ENCODE data around the gene CALB2. TPM values are rescaled to one million over a fixed set of nuclear protein-coding genes. Genes with fewer than 3 reads are reported as not detected.

Gene CALB2
- total RNA-seq, 1 experiment from 2014 or later: not detected

DNA sequence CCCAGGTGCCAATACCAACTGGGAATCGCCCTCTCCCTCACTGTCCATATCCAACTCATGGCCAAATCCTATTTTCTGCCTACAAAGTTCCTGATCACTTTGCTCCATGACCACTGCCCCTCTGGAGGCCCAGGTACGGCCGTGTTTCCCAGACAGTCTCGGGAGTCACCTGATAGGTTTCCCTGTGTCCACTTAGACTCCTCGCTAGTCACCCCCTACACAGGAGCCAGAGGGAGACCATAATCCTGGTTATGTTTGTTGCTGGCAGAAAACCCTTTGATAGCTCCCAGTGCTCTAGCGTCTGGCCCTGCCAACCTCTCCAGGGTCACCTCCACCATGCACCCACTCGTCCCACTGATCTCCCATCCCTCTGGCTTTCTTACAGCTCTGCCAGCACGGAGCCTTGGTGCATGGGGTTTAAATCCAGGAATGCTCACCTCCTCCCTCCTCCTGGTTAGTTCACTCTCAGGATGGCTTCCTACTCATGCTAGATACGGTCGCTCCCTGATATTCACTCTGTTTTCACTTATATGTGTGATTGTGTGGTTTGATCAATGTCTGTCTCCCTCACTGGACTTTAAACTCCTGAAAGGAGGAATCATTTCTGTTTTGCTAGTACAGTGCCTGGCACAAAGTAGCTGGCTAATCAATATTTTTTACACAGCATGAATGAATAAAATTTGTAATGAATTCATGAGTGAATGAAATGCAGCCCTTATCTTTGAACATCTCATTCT is 7.5 kb upstream of the CALB2 start:
- Histone ChIP-seq H3K27ac (ENCODE audit: low read depth, low read length, poor library complexity, severe bottlenecking) (no peak overlapping the region), H3K4me3 (ENCODE audit: low read depth, low read length, poor library complexity, severe bottlenecking) (no peak overlapping the region), H3K9me3 (ENCODE audit: low read depth, low read length, poor library complexity, severe bottlenecking) (no peaks in the 10 kb centered on the region), H3K4me1 (ENCODE audit: insufficient read depth, low read length, poor library complexity, severe bottlenecking) (no peaks in the 10 kb centered on the region), H3K27me3 (replicated peaks; ENCODE audit: insufficient read depth, low read depth, low read length, poor library complexity) (peaks cover 71% of the 10 kb centered on the region), H3K36me3 (ENCODE audit: insufficient read depth, low read length, poor library complexity, severe bottlenecking) (no peaks in the 10 kb centered on the region)
- BruUV-seq (replicated peaks): no TSS peak
- TF ChIP-seq, protein P1, sequence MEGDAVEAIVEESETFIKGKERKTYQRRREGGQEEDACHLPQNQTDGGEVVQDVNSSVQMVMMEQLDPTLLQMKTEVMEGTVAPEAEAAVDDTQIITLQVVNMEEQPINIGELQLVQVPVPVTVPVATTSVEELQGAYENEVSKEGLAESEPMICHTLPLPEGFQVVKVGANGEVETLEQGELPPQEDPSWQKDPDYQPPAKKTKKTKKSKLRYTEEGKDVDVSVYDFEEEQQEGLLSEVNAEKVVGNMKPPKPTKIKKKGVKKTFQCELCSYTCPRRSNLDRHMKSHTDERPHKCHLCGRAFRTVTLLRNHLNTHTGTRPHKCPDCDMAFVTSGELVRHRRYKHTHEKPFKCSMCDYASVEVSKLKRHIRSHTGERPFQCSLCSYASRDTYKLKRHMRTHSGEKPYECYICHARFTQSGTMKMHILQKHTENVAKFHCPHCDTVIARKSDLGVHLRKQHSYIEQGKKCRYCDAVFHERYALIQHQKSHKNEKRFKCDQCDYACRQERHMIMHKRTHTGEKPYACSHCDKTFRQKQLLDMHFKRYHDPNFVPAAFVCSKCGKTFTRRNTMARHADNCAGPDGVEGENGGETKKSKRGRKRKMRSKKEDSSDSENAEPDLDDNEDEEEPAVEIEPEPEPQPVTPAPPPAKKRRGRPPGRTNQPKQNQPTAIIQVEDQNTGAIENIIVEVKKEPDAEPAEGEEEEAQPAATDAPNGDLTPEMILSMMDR (conservative IDR thresholded peaks at IDR 0.05; ENCODE audit: low read depth, low read length): no peak
- TF ChIP-seq EZH2 (IDR thresholded peaks at IDR 0.05; ENCODE audit: borderline replicate concordance, low read depth, low read length, poor library complexity, severe bottlenecking): no peak
- intact Hi-C loops (cut with micrococcal nuclease; ENCODE audit: unreplicated experiment): no loop called here
- ChIA-PET CTCF (no interaction called here), POLR2A (ENCODE audit: low non-redundant PET) (no interaction called here)
- DNase-seq (ENCODE audit: low spot score): no peak

DNA sequence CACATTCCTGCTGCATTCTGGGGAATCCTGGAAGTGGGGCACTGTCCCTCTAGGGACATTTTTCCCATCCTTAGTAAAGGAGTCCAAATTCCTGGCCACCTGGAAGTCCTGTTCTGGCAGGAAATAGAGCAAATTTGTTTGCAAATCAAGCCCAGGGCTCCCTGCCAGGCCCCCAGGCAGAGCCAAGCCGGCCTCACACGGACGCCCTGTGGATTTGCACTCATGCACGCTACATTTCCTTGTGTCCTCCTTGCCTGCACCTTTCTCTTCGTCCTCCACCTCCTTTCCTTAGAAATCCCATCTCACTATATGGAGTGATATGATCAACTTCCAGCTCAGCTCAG is 7.0 kb upstream of the CALB2 start:
- no peaks in the 10 kb centered on the region for H3K36me3 ChIP-seq (ENCODE audit: insufficient read depth, low read length, poor library complexity, severe bottlenecking)
- ChIA-PET POLR2A (ENCODE audit: low non-redundant PET) (no interaction called here), CTCF (no interaction called here)
- H3K4me1 ChIP-seq (ENCODE audit: insufficient read depth, low read length, poor library complexity, severe bottlenecking): no peaks in the 10 kb centered on the region
- no peaks in the 10 kb centered on the region for H3K9me3 ChIP-seq (ENCODE audit: low read depth, low read length, poor library complexity, severe bottlenecking)
- peaks cover 70% of the 10 kb centered on the region for H3K27me3 ChIP-seq (replicated peaks; ENCODE audit: insufficient read depth, low read depth, low read length, poor library complexity)
- no peak overlapping the region for H3K4me3 ChIP-seq (ENCODE audit: low read depth, low read length, poor library complexity, severe bottlenecking)
- TF ChIP-seq, protein P1 (conservative IDR thresholded peaks at IDR 0.05; ENCODE audit: low read depth, low read length): no peak
- TF ChIP-seq EZH2 (IDR thresholded peaks at IDR 0.05; ENCODE audit: borderline replicate concordance, low read depth, low read length, poor library complexity, severe bottlenecking): no peak
- no peak overlapping the region for H3K27ac ChIP-seq (ENCODE audit: low read depth, low read length, poor library complexity, severe bottlenecking)
- no peak for DNase-seq (ENCODE audit: low spot score)
- no TSS peak for BruUV-seq (replicated peaks)
- intact Hi-C loops (cut with micrococcal nuclease; ENCODE audit: unreplicated experiment): no loop called here

DNA sequence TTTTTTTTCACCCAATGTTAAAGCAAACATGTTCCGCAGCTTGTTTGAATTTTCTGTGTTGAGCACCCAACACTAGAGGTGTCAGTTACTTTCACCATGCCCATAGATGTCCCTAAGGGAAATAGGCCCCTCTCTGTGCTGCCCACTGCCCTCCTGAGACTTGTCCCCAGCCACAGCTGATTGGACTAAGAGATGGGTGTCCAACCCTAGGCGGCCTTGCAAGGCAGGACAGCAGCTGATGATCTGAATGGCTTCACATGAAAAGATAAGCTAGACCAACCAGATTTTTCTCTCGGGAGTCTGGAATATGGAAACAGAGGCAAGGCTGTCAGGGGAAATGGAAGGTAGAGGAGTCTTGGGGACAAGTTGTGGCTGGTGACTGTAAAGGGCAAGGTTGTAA is 6.1 kb upstream of the CALB2 start:
- H3K27ac ChIP-seq (ENCODE audit: low read depth, low read length, poor library complexity, severe bottlenecking): no peak overlapping the region
- ChIA-PET CTCF (interaction anchor here (0.6 kb wide), 1 partner anchor 205 kb away, joined by 3 read pairs; no protein-coding TSS in a partner anchor), POLR2A (ENCODE audit: low non-redundant PET) (no interaction called here)
- no TSS peak for BruUV-seq (replicated peaks)
- intact Hi-C loops (cut with micrococcal nuclease; ENCODE audit: unreplicated experiment): no loop called here
- DNase-seq (ENCODE audit: low spot score): no peak
- TF ChIP-seq EZH2 (IDR thresholded peaks at IDR 0.05; ENCODE audit: borderline replicate concordance, low read depth, low read length, poor library complexity, severe bottlenecking): no peak
- TF ChIP-seq, protein P1 (conservative IDR thresholded peaks at IDR 0.05; ENCODE audit: low read depth, low read length): no peak
- peaks cover 65% of the 10 kb centered on the region for H3K27me3 ChIP-seq (replicated peaks; ENCODE audit: insufficient read depth, low read depth, low read length, poor library complexity)
- H3K9me3 ChIP-seq (ENCODE audit: low read depth, low read length, poor library complexity, severe bottlenecking): no peaks in the 10 kb centered on the region
- no peak overlapping the region for H3K4me3 ChIP-seq (ENCODE audit: low read depth, low read length, poor library complexity, severe bottlenecking)
- no peaks in the 10 kb centered on the region for H3K4me1 ChIP-seq (ENCODE audit: insufficient read depth, low read length, poor library complexity, severe bottlenecking)
- H3K36me3 ChIP-seq (ENCODE audit: insufficient read depth, low read length, poor library complexity, severe bottlenecking): no peaks in the 10 kb centered on the region

All from A673 (cell line).